Measurements from ENCODE around the gene ARID5A.

GRCh38 chr2:96526615-96527285 is 9.8 kb upstream of the ARID5A start:
- TF ChIP-seq, protein P1, sequence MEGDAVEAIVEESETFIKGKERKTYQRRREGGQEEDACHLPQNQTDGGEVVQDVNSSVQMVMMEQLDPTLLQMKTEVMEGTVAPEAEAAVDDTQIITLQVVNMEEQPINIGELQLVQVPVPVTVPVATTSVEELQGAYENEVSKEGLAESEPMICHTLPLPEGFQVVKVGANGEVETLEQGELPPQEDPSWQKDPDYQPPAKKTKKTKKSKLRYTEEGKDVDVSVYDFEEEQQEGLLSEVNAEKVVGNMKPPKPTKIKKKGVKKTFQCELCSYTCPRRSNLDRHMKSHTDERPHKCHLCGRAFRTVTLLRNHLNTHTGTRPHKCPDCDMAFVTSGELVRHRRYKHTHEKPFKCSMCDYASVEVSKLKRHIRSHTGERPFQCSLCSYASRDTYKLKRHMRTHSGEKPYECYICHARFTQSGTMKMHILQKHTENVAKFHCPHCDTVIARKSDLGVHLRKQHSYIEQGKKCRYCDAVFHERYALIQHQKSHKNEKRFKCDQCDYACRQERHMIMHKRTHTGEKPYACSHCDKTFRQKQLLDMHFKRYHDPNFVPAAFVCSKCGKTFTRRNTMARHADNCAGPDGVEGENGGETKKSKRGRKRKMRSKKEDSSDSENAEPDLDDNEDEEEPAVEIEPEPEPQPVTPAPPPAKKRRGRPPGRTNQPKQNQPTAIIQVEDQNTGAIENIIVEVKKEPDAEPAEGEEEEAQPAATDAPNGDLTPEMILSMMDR (IDR thresholded peaks at IDR 0.05; ENCODE audit: poor library complexity, severe bottlenecking), result no peak
- TF ChIP-seq EZH2 (IDR thresholded peaks at IDR 0.05; ENCODE audit: borderline replicate concordance, insufficient read depth, low read length, poor library complexity, severe bottlenecking) (no peak), REST (IDR thresholded peaks at IDR 0.05; ENCODE audit: borderline replicate concordance) (no peak), SMC3 (conservative IDR thresholded peaks at IDR 0.05; ENCODE audit: poor library complexity) (no peak), POLR2AphosphoS5 (IDR thresholded peaks at IDR 0.05) (no peak), RAD21 (conservative IDR thresholded peaks at IDR 0.05) (no peak), EP300 (conservative IDR thresholded peaks at IDR 0.05; ENCODE audit: poor library complexity, severe bottlenecking) (no peak), TAF1 (IDR thresholded peaks at IDR 0.05; ENCODE audit: low read depth) (no peak)
